Measurements from ENCODE around the gene ZNG1B.
"Not testable (repeated sequence)": the region's sequence is repeated elsewhere in the genome, so short reads cannot be mapped to it uniquely, and the experiment has no call there.

- not testable (repeated sequence) for TF ChIP-seq POLR2A (IDR thresholded peaks at IDR 0.05; ENCODE audit: low read depth, low read length); POU2F2 (IDR thresholded peaks at IDR 0.05; ENCODE audit: low read depth, low read length); TAF1 (IDR thresholded peaks at IDR 0.05; ENCODE audit: low read depth, low read length); POLR2AphosphoS5 (IDR thresholded peaks at IDR 0.05; ENCODE audit: low read depth, low read length); PAX5 (IDR thresholded peaks at IDR 0.05; ENCODE audit: insufficient read depth, low read length, severe bottlenecking)
These were observed 74.4 kb downstream of the ZNG1B start for GRCh38 chr2:113511859-113512258.

Measured in GM12891 (cell line).